DMS53 (cell line): ENCODE data around the gene SREBF2.
A peak's percentile ranks its signal among the peaks of the same experiment; 100 is the strongest.

Experiments
- DNase-seq: peaks from one replicate; lab custom pipeline; 2025; lab: John Stamatoyannopoulos, UW

The SREBF2 gene

GRCh38 chr22:41908411-41909309 is 75.8 kb downstream of the SREBF2 start:
- peak; percentile 23 for DNase-seq

GRCh38 chr22:41909310-41910049 is 76.6 kb downstream of the SREBF2 start:
- peak; percentile 63 for DNase-seq

GRCh38 chr22:41910050-41911000 is 77.4 kb downstream of the SREBF2 start:
- peak; percentile 71 for DNase-seq

DNA sequence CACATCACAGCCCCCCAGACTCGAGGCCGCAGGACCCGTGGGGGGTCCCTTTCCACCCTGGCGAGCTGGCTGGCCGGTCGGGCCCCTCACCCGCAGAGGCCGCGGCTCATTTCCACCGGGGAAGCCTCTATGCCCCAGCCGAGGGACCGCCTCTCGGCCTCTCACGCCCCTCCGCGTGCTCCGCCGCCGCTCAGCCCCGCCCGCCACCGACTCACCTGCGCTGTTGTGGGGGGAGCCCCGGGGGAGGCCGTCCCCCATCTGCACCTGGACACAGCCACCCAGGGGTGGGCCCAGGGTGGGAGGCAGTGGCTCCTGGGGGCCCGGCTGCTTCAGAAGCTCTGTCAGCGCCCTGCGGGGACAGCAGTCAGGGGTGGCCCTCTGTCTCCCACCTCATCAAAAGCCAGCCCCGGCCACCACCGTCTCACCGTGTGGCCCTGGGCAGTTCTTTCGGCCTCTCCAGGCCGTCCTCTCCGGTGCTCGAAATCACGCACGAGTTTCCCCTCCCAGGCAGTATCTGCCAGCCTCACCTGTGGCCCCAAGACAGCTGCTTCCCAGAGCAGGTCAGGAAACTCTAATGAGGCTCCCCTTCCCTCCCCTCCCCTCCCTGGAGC is 78.2 kb downstream of the SREBF2 start:
- peak; percentile 39 for DNase-seq

DNA sequence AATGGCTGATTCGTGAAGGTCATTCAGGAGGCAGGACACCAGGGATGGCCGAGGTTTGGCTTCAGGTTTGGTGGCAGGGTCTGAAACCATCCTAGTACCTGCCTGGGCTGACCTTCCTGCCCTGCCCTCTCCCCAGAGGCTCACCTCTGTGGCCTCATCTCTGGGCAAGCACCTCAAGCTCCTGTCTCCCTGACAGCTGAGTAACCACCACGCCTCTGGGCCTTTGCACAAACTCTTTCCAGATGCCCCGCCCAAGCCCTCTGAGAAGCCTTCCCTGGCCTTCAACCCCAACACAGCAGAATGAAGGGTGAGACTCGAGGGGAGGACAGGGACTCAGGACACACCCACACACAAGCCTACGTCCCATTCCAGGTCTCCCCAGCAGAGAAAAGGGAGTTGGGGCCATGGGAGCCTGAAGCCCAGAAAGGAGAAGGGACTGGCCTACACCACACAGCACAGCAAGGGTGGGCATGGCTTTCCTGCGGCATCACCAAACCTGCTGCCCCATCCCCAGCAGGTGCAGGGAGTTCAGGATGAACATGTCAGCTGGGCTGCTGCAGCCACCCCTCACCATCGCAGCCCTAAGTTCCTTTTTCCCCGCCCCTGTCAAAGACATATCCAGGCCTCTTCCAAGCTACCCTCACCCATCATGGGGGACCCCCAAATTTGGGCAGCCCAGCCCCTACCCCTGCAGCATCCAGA is 79.6 kb downstream of the SREBF2 start:
- DNase-seq: no peak

GRCh38 chr22:41913040-41913719 is 80.3 kb downstream of the SREBF2 start:
- no peak for DNase-seq

DNA sequence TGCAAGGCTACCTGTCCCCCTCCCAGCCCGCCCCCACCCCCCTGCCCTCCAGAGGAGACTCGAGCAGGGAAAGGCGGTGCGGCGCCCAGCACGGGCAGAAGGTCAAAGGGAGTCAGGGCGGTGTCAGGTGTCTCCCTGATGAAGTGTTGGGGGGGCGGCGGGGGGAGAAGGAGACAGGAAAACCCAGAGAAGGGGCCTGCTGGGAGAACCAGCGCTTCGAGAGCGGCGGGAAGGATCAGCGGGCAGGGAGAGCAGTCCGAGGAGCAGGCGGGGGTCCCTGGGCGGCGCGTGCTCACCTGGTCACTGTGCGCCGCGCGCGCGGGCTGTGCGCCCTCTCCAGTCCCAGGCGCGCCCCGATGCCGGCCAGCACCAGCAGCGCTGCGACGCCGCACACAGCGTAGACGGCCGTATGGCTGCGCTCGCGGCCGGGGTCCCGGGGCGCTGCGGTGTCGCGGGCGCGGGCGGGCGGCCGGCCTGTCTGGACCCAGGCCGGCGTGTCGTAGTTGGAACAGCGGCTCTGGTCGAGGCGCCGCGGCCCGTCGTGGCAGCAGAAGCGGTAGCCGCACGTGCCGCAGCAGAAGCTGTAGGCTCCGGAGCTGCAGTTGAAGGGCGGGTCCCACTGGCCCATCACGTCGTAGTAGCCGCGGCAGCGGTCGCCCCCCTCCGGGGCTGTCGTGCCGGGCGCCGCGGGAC is 81.1 kb downstream of the SREBF2 start:
- DNase-seq: peak; percentile 49

DNA sequence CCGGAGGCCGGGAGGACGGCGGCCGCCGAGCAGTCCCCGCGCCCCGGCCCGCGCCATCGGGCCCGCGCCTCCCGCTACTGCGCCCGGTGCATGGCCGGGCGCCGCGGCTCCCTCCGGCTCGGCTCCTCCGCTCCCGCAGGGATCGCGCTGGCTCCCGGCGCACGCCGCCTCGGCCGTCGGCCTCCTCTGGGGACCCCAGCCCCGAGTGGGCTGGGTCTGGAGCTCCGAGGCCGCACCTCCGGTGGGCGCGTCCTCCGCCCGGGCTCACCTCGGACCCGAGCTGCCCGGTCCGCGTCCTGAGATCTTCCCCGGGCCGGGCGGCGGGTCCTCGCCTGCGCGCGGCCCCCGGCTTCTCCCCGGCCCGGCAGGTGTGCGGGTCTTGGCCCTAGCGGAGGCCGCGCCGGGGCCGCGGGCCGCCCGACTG is 81.7 kb downstream of the SREBF2 start:
- DNase-seq: peak; percentile 55

DNA sequence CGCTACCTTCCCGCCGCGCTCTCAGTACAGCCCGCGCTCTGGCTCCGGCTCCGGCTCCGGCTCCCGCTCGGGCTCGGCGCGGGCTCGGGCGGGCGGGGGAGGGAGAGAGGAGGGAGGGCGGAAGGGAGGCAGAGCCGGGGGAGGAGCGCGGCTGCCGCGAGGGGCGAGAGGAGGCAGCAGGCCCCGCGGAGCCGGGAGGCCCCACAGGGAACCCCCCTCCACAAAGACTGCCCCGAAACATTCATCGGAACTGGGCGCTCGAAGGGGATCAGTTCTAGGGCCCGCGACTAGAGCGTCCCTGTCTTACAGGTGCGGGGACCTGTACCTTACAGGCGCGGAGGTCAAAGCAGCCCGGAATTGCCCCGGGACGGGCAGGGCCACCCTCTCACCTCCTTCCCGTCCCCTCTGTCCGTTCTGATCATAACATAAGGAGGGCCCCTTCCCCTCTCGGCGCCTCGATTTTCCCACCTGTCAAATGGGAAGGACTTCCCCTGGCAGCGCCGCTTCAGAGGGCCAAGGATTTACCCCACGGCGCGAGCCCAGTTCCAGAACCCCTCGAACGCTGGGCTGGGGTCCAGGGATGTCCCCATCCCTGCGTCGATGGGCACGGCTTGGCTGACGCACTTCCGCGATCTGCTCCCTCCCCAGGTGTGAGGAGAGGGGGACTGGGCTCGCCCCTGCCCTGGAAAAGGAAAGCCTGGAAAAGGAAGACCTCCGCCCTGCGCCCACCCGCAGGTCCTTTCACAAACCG is 82.3 kb downstream of the SREBF2 start, which contains the start of gene SHISA8:
TSS of gene SHISA8 (minus strand) at position 40 of the 751 bp plus-strand sequence. CDS start 407 bp downstream, outside the sequence.
- DNase-seq: peak; percentile 71

DNA sequence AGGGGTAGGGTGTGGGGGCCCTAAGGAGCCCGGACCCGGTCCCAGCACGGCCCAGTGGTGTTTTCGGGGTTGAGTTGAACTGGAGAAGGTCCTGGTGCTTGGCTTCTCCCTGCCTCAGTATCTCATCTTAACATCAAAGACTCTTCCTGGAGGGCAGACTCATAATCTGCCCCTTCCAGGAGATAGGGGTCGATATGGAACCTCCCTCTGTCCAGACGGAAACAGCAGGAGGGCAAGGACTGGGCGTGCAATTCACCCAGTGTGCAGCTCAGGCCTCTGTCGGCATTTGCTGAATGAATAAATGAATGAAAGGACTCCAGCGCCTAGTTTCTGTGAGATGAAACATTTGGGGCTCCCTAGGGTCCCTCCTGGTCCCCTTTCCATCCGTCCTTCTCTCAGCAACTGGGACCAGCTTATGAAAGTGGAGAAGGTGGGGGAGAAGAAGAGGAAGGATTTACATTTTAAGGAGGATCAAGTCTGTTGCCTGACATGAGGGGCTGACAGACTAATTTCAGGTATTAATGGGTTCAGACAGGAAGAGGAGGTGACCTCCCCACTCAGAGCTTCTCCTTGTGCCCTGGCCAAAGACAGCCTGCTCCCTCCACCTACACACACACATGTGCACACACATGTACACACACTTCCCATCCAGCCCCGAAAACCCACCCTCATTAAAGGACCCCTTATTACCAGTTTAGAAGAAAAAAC is 83.0 kb downstream of the SREBF2 start:
- DNase-seq: no peak

DNA sequence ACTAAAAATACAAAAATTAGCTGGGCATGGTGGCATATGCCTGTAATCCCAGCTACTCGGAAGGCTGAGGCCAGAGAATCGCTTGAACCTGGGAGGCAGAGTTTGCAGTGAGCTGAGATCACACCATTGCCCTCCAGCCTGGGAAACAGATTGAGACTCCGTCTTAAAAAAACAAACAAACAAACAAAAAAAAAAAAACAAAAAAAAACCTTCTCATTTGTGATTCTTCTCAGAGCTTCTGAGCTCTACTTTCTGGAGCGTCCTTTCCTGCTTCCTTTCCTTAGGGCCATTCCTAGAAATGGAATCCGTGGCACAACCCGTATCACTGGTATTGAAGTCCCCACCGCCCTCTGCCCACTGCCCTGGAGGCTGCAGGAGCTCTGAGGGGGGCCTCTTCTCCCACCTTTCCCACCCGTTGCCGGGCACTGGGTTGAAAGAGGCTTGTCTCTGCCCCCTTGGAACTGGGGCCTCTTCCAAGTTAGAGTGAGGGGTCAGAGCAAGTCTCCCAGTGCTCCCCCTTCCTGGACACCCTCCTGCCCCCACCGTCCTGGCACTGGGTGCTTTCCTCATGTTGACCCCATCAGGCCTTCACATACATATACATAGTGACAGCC is 83.9 kb downstream of the SREBF2 start:
- no peak for DNase-seq

- peak; percentile 90 for DNase-seq
Observed at GRCh38 chr22:41917375-41917902, 84.5 kb downstream of the SREBF2 start.

DNA sequence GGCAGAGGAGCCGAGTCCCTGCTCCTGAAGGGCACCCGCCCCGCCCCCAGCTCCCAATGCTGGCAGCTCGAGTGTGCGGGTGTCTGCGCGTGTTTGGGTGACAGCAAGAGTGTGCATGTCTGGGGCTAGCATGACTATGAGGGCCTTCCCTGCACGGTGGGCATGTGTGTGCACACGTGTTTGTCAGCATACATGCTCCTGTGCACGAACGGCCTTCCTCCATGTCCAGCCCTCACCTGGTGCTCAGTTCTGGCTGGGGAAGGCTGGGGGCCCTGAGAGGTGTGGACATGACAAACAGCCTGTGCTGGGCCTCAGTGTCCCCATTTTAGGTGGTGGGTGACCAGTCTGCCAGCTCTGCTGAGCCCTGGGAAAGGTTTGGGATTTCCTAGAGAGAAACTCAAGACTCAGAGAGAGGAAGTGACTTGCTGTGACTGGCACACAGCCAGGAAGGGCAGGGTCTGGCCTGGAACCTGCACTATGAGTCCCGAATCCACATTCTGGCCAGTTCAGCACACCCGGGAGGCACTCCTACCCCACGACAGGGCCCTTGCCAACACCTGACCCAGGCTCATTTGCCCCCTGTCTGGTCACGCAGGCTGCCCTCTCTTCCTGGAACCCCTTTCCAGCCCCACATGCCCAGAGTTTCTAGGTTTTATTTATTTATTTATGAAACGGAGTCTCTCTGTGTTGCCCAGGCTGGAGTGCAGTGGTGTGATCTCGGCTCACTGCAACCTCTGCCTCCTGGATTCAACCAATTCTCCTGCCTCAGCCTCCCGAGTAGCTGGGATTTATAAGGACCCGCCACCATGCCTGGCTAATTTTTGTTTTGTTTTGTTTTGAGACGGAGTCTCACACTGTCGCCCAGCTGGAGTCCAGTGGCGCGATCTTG is 85.2 kb downstream of the SREBF2 start:
- peak; percentile 67 for DNase-seq

DNA sequence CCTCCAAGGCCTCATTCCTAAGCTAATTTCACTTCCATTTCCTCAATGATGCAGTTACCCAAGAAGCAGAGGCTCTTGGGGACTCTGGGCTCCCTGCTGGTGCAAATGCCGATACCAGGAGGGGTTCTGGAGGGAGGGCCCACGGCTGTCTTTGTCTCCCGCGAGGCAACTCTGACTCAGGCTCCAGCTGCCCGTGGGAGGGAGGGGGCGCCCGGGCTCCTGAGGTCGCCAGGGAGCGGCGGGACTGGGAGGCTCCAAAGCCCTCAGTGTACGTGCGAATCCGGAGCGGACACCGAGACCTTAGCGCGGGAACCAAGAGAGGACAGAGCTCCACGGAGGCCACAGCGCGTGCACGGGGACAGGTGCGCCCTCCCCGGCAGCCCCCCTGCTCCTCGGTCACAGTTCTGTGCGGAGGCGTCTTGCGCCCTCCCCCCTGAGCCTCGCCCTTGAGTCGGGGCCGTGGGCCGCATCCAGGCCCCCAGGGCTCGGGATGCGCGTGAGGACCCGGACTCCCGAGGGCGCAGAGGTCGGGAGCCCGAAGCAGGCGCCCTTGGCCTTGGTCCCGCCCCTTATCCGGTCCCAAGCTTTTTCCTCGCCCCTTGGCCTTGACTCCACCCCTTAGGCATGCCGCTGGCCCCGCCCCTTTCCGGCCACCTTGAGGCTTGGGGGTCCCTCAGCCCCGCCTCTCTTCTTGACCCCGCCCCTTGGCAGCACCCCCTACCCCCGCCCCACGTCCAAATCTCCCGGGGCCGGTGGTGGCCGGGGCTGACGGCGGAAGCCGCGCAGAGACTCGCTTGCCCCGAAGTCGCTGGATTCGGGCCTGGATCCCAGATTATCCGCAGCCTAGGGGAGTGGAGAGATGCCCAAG is 86.7 kb downstream of the SREBF2 start:
- peak; percentile 69 for DNase-seq

DNA sequence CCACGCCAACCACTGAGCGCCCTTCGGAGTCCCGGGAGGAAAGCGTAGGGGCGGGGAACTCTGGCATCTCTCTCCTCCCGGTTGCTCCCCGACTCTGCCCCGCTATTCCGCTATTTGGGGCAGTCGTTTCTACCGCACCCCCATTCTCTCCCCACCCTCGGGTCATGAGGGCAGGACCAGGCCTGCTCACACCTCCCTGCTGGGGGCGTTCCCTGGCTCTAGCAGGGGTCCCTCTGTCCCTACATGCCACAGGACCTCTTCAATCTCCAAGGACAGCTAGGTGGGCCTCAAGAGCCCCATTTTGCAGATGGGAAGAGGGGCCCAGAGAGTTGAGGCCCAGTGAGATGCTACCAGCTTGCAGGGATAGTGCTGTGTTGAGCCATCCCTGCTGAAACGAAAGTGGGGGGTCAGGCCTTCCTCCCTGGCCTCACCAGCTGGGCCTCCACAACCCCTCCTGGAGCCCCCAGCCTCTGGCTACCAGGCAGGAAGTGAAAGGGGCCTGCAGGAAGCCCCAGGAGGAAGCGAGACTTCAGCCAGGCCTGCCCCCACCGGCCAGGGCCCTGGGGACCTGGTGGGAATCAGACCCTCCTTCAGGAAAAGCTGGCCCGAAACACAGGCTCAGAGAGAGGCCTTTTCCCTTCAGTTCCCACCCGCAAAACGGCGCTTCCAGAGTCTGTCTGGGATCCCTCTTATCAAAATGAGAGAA is 87.5 kb downstream of the SREBF2 start:
- no peak for DNase-seq
